HepG2 (cell line): ENCODE results near the gene ZFAND3. TPM values are rescaled to one million over a fixed set of nuclear protein-coding genes. Genes with fewer than 3 reads are reported as not detected.

Experiments used
- ATAC-seq: fragments of 200-7000 bp; cut with Tn5 transposase; 3 replicates; pipeline ENCODE4 v1.9.1; 2020; ENCODE audit warnings: mild to moderate bottlenecking, moderate library complexity
- BruUV-seq: library from RNA; stranded (reverse); fragments of 400-500 nt; replicated peaks from 2 replicates; lab custom pipeline; 2021; lab: Mats Ljungman, UMichigan
- CTCF ChIA-PET: fragments of 300-600 bp; formaldehyde crosslinking; extraction: SDS; loops from one replicate; lab custom pipeline; 2021; ENCODE audit warnings: low total read pairs, inconsistent platforms, low intra/inter-chr PET ratio; lab: Yijun Ruan, JAX
- POLR2A ChIA-PET: fragments of 350-600 bp; sonication (Branson Sonifier 250); formaldehyde crosslinking; loops from one replicate; lab custom pipeline; 2020; ENCODE audit warnings: antibody characterized with exemption, inconsistent platforms; lab: Yijun Ruan, JAX
- DNase-seq: peaks from one replicate; pipeline ENCODE4 v3.0.0-alpha.2; 2015; ENCODE audit warnings: low spot score
- FAIRE-seq: peaks from 3 replicates; lab custom pipeline; 2011; peaks lifted over from hg19 to GRCh38; lab: Jason Lieb, UNC
- H2AFZ ChIP-seq: one replicate; pipeline ENCODE4 v1.6.1; 2011; ENCODE audit warnings: low read length, inconsistent platforms
- H3K27ac ChIP-seq: fragments of 300-600 bp; 3 replicates; pipeline ENCODE4 v1.8.0; 2011; ENCODE audit warnings: mixed run types, mild to moderate bottlenecking, mixed read lengths, low read length, inconsistent platforms; ENCODE audit not compliant: insufficient read depth; ENCODE audit errors: extremely low read length
- H3K27me3 ChIP-seq, 2 experiments: fragments of 200-600 bp in 1 of 2; 2 replicates in 1 of 2; 3 replicates in 1 of 2; pipeline versions ENCODE4 v1.6.0 to v1.8.0; 2011; ENCODE audit warnings: low read length in 2 of 2, mild to moderate bottlenecking in 2 of 2, moderate library complexity in 2 of 2, inconsistent platforms in 1 of 2; ENCODE audit not compliant: insufficient read depth in 2 of 2, control insufficient read depth in 1 of 2
- H3K36me3 ChIP-seq, 2 experiments: fragments of 200-600 bp in 1 of 2; replicated peaks in 1 of 2; 2 replicates in 1 of 2; 3 replicates in 1 of 2; pipeline versions ENCODE4 v1.5.1 to v1.8.0; 2011; ENCODE audit warnings: low read length in 2 of 2, inconsistent platforms in 1 of 2; ENCODE audit not compliant: insufficient read depth in 2 of 2, control insufficient read depth in 1 of 2
- H3K4me1 ChIP-seq: 2 replicates; pipeline ENCODE4 v1.5.1; 2012; ENCODE audit warnings: low read length, inconsistent platforms; ENCODE audit not compliant: insufficient read depth
- H3K4me2 ChIP-seq: 2 replicates; pipeline ENCODE4 v1.6.0; 2011; ENCODE audit warnings: low read depth, low read length, inconsistent platforms
- H3K4me3 ChIP-seq, 3 experiments: fragments of 200-600 bp in 1 of 3; sonication (generic), shearing (Covaris generic) in 1 of 3; replicated peaks in 1 of 3; 2 replicates each; pipeline ENCODE4 v1.5.1; 2011 to 2016; ENCODE audit warnings: low read length in 3 of 3, inconsistent platforms in 2 of 3, low read depth in 2 of 3, mild to moderate bottlenecking in 2 of 3, control low read depth in 1 of 3, mixed read lengths in 1 of 3; ENCODE audit not compliant: insufficient read depth in 1 of 3
- H3K79me2 ChIP-seq: one replicate; pipeline ENCODE4 v1.6.1; 2011; ENCODE audit warnings: low read length, inconsistent platforms; ENCODE audit not compliant: insufficient read depth
- H3K9ac ChIP-seq: 2 replicates; pipeline ENCODE4 v1.6.0; 2011; ENCODE audit warnings: mild to moderate bottlenecking, low read depth, low read length, inconsistent platforms; ENCODE audit not compliant: insufficient read depth
- H3K9me3 ChIP-seq: 2 replicates; pipeline ENCODE4 v1.5.1; 2012; ENCODE audit warnings: mild to moderate bottlenecking, low read length
- H4K20me1 ChIP-seq: 2 replicates; pipeline ENCODE4 v1.6.0; 2011; ENCODE audit warnings: inconsistent platforms, mild to moderate bottlenecking, low read length, moderate library complexity; ENCODE audit not compliant: insufficient read depth
- FOXK1 ChIP-seq: sonication (generic); formaldehyde crosslinking; IDR thresholded peaks from 2 replicates; pipeline ENCODE4 v1.4.0; 2020; ENCODE audit warnings: low read depth, missing genetic modification reagents, borderline replicate concordance
- FOXK2 ChIP-seq: fragments of 450-650 bp; IDR thresholded peaks from 2 replicates; pipeline ENCODE4 v1.6.1; 2016
- HNRNPL ChIP-seq: fragments of 200-400 bp; formaldehyde crosslinking; IDR thresholded peaks from 2 replicates; pipeline ENCODE4 v1.6.1; 2017; ENCODE audit warnings: mild to moderate bottlenecking, low read depth, low read length
- RBM39 ChIP-seq: fragments of 200-400 bp; formaldehyde crosslinking; IDR thresholded peaks from one replicate; pipeline ENCODE4 v1.6.1; 2018; ENCODE audit warnings: antibody characterized with exemption, mild to moderate bottlenecking, low read depth, low read length; ENCODE audit not compliant: poor library complexity, severe bottlenecking
- ZBED4 ChIP-seq: sonication (generic); formaldehyde crosslinking; IDR thresholded peaks from 2 replicates; pipeline ENCODE4 v1.4.0; 2020; ENCODE audit warnings: missing genetic modification reagents, borderline replicate concordance
- ZNF605 ChIP-seq: sonication (generic); formaldehyde crosslinking; IDR thresholded peaks from 2 replicates; pipeline ENCODE4 v1.8.0; 2022; ENCODE audit warnings: mild to moderate bottlenecking, missing genetic modification reagents
- ZNF615 ChIP-seq: sonication (generic); formaldehyde crosslinking; IDR thresholded peaks from 2 replicates; pipeline ENCODE4 v1.5.0; 2020; ENCODE audit warnings: mild to moderate bottlenecking, missing genetic modification reagents, borderline replicate concordance
- ZNF619 ChIP-seq: sonication (generic); formaldehyde crosslinking; IDR thresholded peaks from 2 replicates; pipeline ENCODE4 v1.4.0; 2020; ENCODE audit warnings: mild to moderate bottlenecking, missing genetic modification reagents
- ZNF792 ChIP-seq: IDR thresholded peaks from 2 replicates; pipeline ENCODE4 v1.6.1; 2016
- WGBS: methylation state at CpG from one replicate; pipeline ENCODE4 v1.1.6; 2017; ENCODE audit warnings: low lambda C conversion rate; 5-methylcytosine and 5-hydroxymethylcytosine counted together
- in situ Hi-C: cut with HindIII; loops from 2 replicates; pipeline ENCODE4 v1.10.0; 2017; ENCODE audit warnings: low pct_unique_long_range_greater_than_20kb; ENCODE audit not compliant: extremely low pct_ligation_motif_present
- intact Hi-C: fragments of 100-400 bp; cut with micrococcal nuclease; formaldehyde crosslinking; loops from one replicate; pipeline ENCODE4 v1.10.0; 2022; ENCODE audit not compliant: unreplicated experiment
- polyA plus RNA-seq, 8 experiments: library from polyadenylated mRNA; depleted of rRNA in 3 of 8; stranded (reverse) in 7 of 8; unstranded in 1 of 8; fragments of >200 nt; fragmentation: Illumina TruSeq in 4 of 8; extraction: Trizol in 4 of 8; gene quantifications; 2 replicates each; pipeline versions ENCODE4 v1.2.1 to v1.2.3, GENCODE V29; 2011 to 2016; ENCODE audit warnings: low read depth in 4 of 8, missing spikeins in 1 of 8, mixed read lengths in 1 of 8; ENCODE audit not compliant: insufficient read depth in 1 of 8
- total RNA-seq, 5 experiments: library from RNA; depleted of rRNA; stranded (reverse); fragments of >200 nt; fragmentation: Illumina TruSeq; extraction: Trizol; gene quantifications; 2 replicates each; pipeline ENCODE4 v1.2.3, GENCODE V29; 2016; ENCODE audit warnings: low read depth in 1 of 5
- TF ChIP-seq, protein P1 (sequence below): sonication (generic); formaldehyde crosslinking; IDR thresholded peaks from 2 replicates; pipeline ENCODE4 v1.4.0; 2020; ENCODE audit warnings: low read depth, mild to moderate bottlenecking, missing genetic modification reagents

ZFAND3 gene
- total and polyA plus RNA-seq, 2 of the 13 experiments (the other 11 are each of a cell fraction or from before 2014, with no cell fraction given) = 16.4 to 17.1 TPM

- Histone ChIP-seq H3K4me3 (no peak overlapping the region), H3K4me1 (peaks cover 70% of the 10 kb centered on the region), H2AFZ (no peak overlapping the region), H3K36me3 (no peaks in the 10 kb centered on the region), H3K4me2 (no peak overlapping the region), H3K27me3 (no peaks in the 10 kb centered on the region), H3K9ac (no peak overlapping the region), H4K20me1 (no peaks in the 10 kb centered on the region), H3K79me2 (no peaks in the 10 kb centered on the region), H3K27ac (no peak overlapping the region), H3K9me3 (no peaks in the 10 kb centered on the region)
- DNase-seq (no peak), FAIRE-seq (no peak), ATAC-seq (no peak)
- WGBS = 100% methylated on average over 3 of the region's 11 CpGs
- BruUV-seq = no TSS peak
- in situ Hi-C loops (no loop called here), intact Hi-C loops (loop anchor here (10.0 kb wide), 1 partner anchor 321 kb away; no protein-coding TSS in a partner anchor)
- TF ChIP-seq ZNF605 (CRISPR knock-in tag) (no peak), ZBED4 (CRISPR knock-in tag) (no peak), FOXK1 (no peak), ZNF792 (CRISPR knock-in tag) (no peak), ZNF619 (CRISPR knock-in tag) (no peak), ZNF615 (no peak), RBM39 (no peak), FOXK2 (no peak), HNRNPL (no peak)
- TF ChIP-seq, protein P1, sequence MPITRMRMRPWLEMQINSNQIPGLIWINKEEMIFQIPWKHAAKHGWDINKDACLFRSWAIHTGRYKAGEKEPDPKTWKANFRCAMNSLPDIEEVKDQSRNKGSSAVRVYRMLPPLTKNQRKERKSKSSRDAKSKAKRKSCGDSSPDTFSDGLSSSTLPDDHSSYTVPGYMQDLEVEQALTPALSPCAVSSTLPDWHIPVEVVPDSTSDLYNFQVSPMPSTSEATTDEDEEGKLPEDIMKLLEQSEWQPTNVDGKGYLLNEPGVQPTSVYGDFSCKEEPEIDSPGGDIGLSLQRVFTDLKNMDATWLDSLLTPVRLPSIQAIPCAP = no peak
- POLR2A ChIA-PET = no interaction called here
- CTCF ChIA-PET = no interaction called here
Measured at GRCh38 chr6:38173909-38174308, 354.4 kb downstream of the ZFAND3 start.
